HCT116 (cell line): ENCODE measurements around the gene PALMD. TPM values are rescaled to one million over a fixed set of nuclear protein-coding genes. Genes with fewer than 3 reads are reported as not detected.
A peak's percentile ranks its signal among the peaks of the same experiment; 100 is the strongest.

ENCODE experiments used
- ATAC-seq: fragments of 200-7000 bp; cut with Tn5 transposase; 2 replicates; pipeline ENCODE4 v1.9.1; 2020; ENCODE audit warnings: mild to moderate bottlenecking, moderate library complexity
- BruUV-seq: library from RNA; stranded (reverse); fragments of 400-500 nt; replicated peaks from 2 replicates; lab custom pipeline; 2021; lab: Mats Ljungman, UMichigan
- CTCF ChIA-PET: fragments of 300-600 bp; sonication (Branson Sonifier 250); formaldehyde crosslinking; loops from one replicate; lab custom pipeline; 2021; ENCODE audit warnings: antibody characterized with exemption; lab: Charles Lee
- POLR2A ChIA-PET: fragments of 300-600, 350-600 bp; sonication (Branson Sonifier 250); formaldehyde crosslinking; loops from one replicate; lab custom pipeline; 2021; ENCODE audit warnings: antibody characterized with exemption; lab: Charles Lee
- RAD21 ChIA-PET, 2 experiments: fragments of 300-600 bp; sonication (Branson Sonifier 250); formaldehyde crosslinking; loops; one replicate each; lab custom pipeline; 2023; ENCODE audit warnings: low total read pairs in 2 of 2; ENCODE audit not compliant: uncharacterized antibody in 2 of 2, unreplicated experiment in 2 of 2, low non-redundant PET in 1 of 2; lab: Charles Lee
- DNase-seq: peaks from one replicate; pipeline ENCODE4 v3.0.0-alpha.2; 2010; ENCODE audit warnings: low read depth, low spot score
- H2AFZ ChIP-seq: fragments of 200-600 bp; shearing (Covaris generic), sonication (generic); 2 replicates; pipeline ENCODE4 v1.6.1; 2017; ENCODE audit warnings: low read depth, mixed run types, mixed read lengths, antibody characterized with exemption, low read length; ENCODE audit not compliant: poor library complexity, severe bottlenecking
- H3K27ac ChIP-seq: 2 replicates; pipeline ENCODE4 v1.5.1; 2012; ENCODE audit warnings: low read depth, low read length
- H3K27me3 ChIP-seq: fragments of 200-600 bp; sonication (generic); 2 replicates; pipeline ENCODE4 v1.6.1; 2016; ENCODE audit warnings: mixed run types, low read length, mixed read lengths; ENCODE audit not compliant: insufficient read depth
- H3K36me3 ChIP-seq, 2 experiments: fragments of 200-500 bp in 1 of 2; fragments of 200-600 bp in 1 of 2; sonication (Bioruptor generic) in 1 of 2; sonication (generic) in 1 of 2; 2 replicates each; pipeline versions ENCODE4 v1.5.1 to v1.6.1; 2014 to 2016; ENCODE audit warnings: low read length in 2 of 2, inconsistent platforms in 1 of 2, mixed read lengths in 1 of 2, mixed run types in 1 of 2; ENCODE audit not compliant: insufficient read depth in 2 of 2, control insufficient read depth in 1 of 2
- H3K4me1 ChIP-seq, 2 experiments: fragments of 200-600 bp in 1 of 2; sonication (generic) in 1 of 2; 2 replicates each; pipeline versions ENCODE4 v1.5.1 to v1.6.1; 2012 to 2017; ENCODE audit warnings: low read length in 2 of 2, inconsistent platforms in 1 of 2, mild to moderate bottlenecking in 1 of 2, mixed read lengths in 1 of 2, mixed run types in 1 of 2, moderate library complexity in 1 of 2; ENCODE audit not compliant: insufficient read depth in 2 of 2, control insufficient read depth in 1 of 2
- H3K4me2 ChIP-seq: fragments of 200-600 bp; sonication (generic); 2 replicates; pipeline ENCODE4 v1.6.1; 2017; ENCODE audit warnings: mixed run types, low read length, mixed read lengths
- H3K4me3 ChIP-seq, 2 experiments: fragments of 200-600 bp in 1 of 2; sonication (generic) in 1 of 2; replicated peaks in 1 of 2; 2 replicates each; pipeline ENCODE4 v1.5.1; 2011 to 2016; ENCODE audit warnings: low read length in 2 of 2, control low read depth in 1 of 2, low read depth in 1 of 2, mild to moderate bottlenecking in 1 of 2, mixed read lengths in 1 of 2, mixed run types in 1 of 2
- H3K79me2 ChIP-seq: fragments of 200-600 bp; sonication (generic); 2 replicates; pipeline ENCODE4 v1.6.1; 2017; ENCODE audit warnings: mild to moderate bottlenecking, mixed run types, low read length, moderate library complexity, mixed read lengths; ENCODE audit not compliant: insufficient read depth
- H3K9ac ChIP-seq: fragments of 200-600 bp; sonication (generic); 2 replicates; pipeline ENCODE4 v1.6.1; 2016; ENCODE audit warnings: low read length, mixed read lengths
- H3K9me2 ChIP-seq: fragments of 200-600 bp; sonication (generic), shearing (Covaris generic); 2 replicates; pipeline ENCODE4 v1.6.1; 2017; ENCODE audit warnings: mixed run types, mild to moderate bottlenecking, moderate library complexity; ENCODE audit not compliant: insufficient read depth
- H3K9me3 ChIP-seq, 2 experiments: fragments of 200-500 bp in 1 of 2; fragments of 200-600 bp in 1 of 2; sonication (Bioruptor generic) in 1 of 2; sonication (generic) in 1 of 2; 2 replicates each; pipeline ENCODE4 v1.6.1; 2014 to 2017; ENCODE audit warnings: low read length in 2 of 2, mixed read lengths in 2 of 2, inconsistent platforms in 1 of 2, low read depth in 1 of 2, mild to moderate bottlenecking in 1 of 2, mixed run types in 1 of 2, moderate library complexity in 1 of 2; ENCODE audit not compliant: control insufficient read depth in 1 of 2, insufficient read depth in 1 of 2
- H4K20me1 ChIP-seq: fragments of 200-600 bp; sonication (generic), shearing (Covaris generic); 2 replicates; pipeline ENCODE4 v1.6.1; 2017; ENCODE audit warnings: mixed run types, mild to moderate bottlenecking, moderate library complexity; ENCODE audit not compliant: insufficient read depth
- CBX3 ChIP-seq: IDR thresholded peaks from 2 replicates; pipeline ENCODE4 v1.6.1; 2012; ENCODE audit warnings: low read depth
- CEBPB ChIP-seq: IDR thresholded peaks from 2 replicates; pipeline ENCODE4 v1.6.1; 2012; ENCODE audit warnings: low read depth
- EGR1 ChIP-seq: IDR thresholded peaks from 2 replicates; pipeline ENCODE4 v1.6.1; 2012; ENCODE audit warnings: low read depth
- ELF1 ChIP-seq: IDR thresholded peaks from 2 replicates; pipeline ENCODE4 v1.6.1; 2012; ENCODE audit warnings: low read depth, borderline replicate concordance
- EZH2 ChIP-seq: fragments of 200-600 bp; sonication (generic); IDR thresholded peaks from 2 replicates; pipeline ENCODE4 v1.6.1; 2017; ENCODE audit warnings: antibody characterized with exemption, mixed run types
- EZH2phosphoT487 ChIP-seq: fragments of 200-600 bp; IDR thresholded peaks from 2 replicates; pipeline ENCODE4 v1.6.1; 2018; ENCODE audit warnings: antibody characterized with exemption, borderline replicate concordance
- FOSL1 ChIP-seq: IDR thresholded peaks from 2 replicates; pipeline ENCODE4 v1.6.1; 2012; ENCODE audit warnings: low read depth
- POLR2A ChIP-seq: IDR thresholded peaks from 2 replicates; pipeline ENCODE4 v1.7.0; 2011; ENCODE audit warnings: borderline replicate concordance; ENCODE audit not compliant: insufficient read depth, insufficient read length; ENCODE audit errors: extremely low read depth
- POLR2AphosphoS5 ChIP-seq: IDR thresholded peaks from 2 replicates; pipeline ENCODE4 v1.6.1; 2011; ENCODE audit warnings: mild to moderate bottlenecking, low read depth, low read length, moderate library complexity
- RAD21 ChIP-seq: IDR thresholded peaks from 2 replicates; pipeline ENCODE4 v1.6.1; 2012; ENCODE audit warnings: low read depth, mild to moderate bottlenecking
- SIN3A ChIP-seq: IDR thresholded peaks from 2 replicates; pipeline ENCODE4 v1.6.1; 2012; ENCODE audit warnings: low read depth
- SP1 ChIP-seq: IDR thresholded peaks from 2 replicates; pipeline ENCODE4 v1.6.1; 2012; ENCODE audit warnings: low read depth
- TCF7L2 ChIP-seq: IDR thresholded peaks from 2 replicates; pipeline ENCODE4 v1.7.0; 2011; ENCODE audit warnings: borderline replicate concordance, inconsistent platforms; ENCODE audit not compliant: insufficient read depth, insufficient read length; ENCODE audit errors: extremely low read depth
- YY1 ChIP-seq: IDR thresholded peaks from 2 replicates; pipeline ENCODE4 v1.6.1; 2011; ENCODE audit warnings: low read length, low read depth, moderate library complexity, mild to moderate bottlenecking; ENCODE audit not compliant: insufficient replicate concordance; ENCODE audit errors: extremely low read depth
- ZFX ChIP-seq: fragments of 450-650 bp; IDR thresholded peaks from 2 replicates; pipeline ENCODE4 v1.6.1; 2017
- ZNF274 ChIP-seq: fragments of 200-500 bp; sonication (Bioruptor generic); IDR thresholded peaks from 2 replicates; pipeline ENCODE4 v1.6.1; 2014; ENCODE audit warnings: mild to moderate bottlenecking, low read depth, low read length, inconsistent platforms
- intact Hi-C: fragments of 100-400 bp; cut with micrococcal nuclease; formaldehyde crosslinking; loops from 2 replicates; pipeline ENCODE4 v1.10.0; 2022
- total RNA-seq: library from RNA; stranded (reverse); gene quantifications from one replicate; pipeline ENCODE4 v1.2.1, GENCODE V29; 2021; ENCODE audit not compliant: unreplicated experiment
- TF ChIP-seq, protein P1 (sequence below): IDR thresholded peaks from 2 replicates; pipeline ENCODE4 v1.6.1; 2011; ENCODE audit warnings: mild to moderate bottlenecking, low read length, moderate library complexity; ENCODE audit not compliant: insufficient replicate concordance; ENCODE audit errors: extremely low read depth
- TF ChIP-seq, protein P2 (sequence below), 3 experiments: fragments of 200-600 bp in 1 of 3; sonication (generic) in 1 of 3; IDR thresholded peaks in 2 of 3; conservative IDR thresholded peaks in 1 of 3; 2 replicates each; pipeline ENCODE4 v1.5.1; 2012 to 2017; ENCODE audit warnings: low read depth in 2 of 3, low read length in 2 of 3, antibody characterized with exemption in 1 of 3, borderline replicate concordance in 1 of 3, control low read depth in 1 of 3, mild to moderate bottlenecking in 1 of 3, mixed read lengths in 1 of 3, mixed run types in 1 of 3, moderate library complexity in 1 of 3; ENCODE audit not compliant: insufficient read depth in 1 of 3

PALMD gene
- total RNA-seq, 1 experiment from 2014 or later, result 0.12 TPM

- Histone ChIP-seq H3K9me2 (no peaks in the 10 kb centered on the region), H2AFZ (no peak overlapping the region), H4K20me1 (no peaks in the 10 kb centered on the region), H3K27ac (no peak overlapping the region), H3K4me2 (no peak overlapping the region), H3K4me3 (no peak overlapping the region), H3K9ac (no peak overlapping the region), H3K79me2 (no peaks in the 10 kb centered on the region), H3K27me3 (no peaks in the 10 kb centered on the region), H3K9me3 (no peaks in the 10 kb centered on the region), H3K4me1 (no peaks in the 10 kb centered on the region), H3K36me3 (no peaks in the 10 kb centered on the region)
- POLR2A ChIA-PET, result no interaction called here
- DNase-seq, result no peak
- no TSS peak for BruUV-seq
- CTCF ChIA-PET, result no interaction called here
- ATAC-seq, result no peak
- TF ChIP-seq POLR2A, result no peak
- no peak for TF ChIP-seq POLR2AphosphoS5
- no peak for TF ChIP-seq ZFX
- no peak for TF ChIP-seq YY1
- no peak for TF ChIP-seq RAD21
- TF ChIP-seq SIN3A, result no peak
- no peak for TF ChIP-seq EGR1
- TF ChIP-seq, protein P1, sequence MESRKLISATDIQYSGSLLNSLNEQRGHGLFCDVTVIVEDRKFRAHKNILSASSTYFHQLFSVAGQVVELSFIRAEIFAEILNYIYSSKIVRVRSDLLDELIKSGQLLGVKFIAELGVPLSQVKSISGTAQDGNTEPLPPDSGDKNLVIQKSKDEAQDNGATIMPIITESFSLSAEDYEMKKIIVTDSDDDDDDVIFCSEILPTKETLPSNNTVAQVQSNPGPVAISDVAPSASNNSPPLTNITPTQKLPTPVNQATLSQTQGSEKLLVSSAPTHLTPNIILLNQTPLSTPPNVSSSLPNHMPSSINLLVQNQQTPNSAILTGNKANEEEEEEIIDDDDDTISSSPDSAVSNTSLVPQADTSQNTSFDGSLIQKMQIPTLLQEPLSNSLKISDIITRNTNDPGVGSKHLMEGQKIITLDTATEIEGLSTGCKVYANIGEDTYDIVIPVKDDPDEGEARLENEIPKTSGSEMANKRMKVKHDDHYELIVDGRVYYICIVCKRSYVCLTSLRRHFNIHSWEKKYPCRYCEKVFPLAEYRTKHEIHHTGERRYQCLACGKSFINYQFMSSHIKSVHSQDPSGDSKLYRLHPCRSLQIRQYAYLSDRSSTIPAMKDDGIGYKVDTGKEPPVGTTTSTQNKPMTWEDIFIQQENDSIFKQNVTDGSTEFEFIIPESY, result no peak
- no peak for TF ChIP-seq CEBPB
- intact Hi-C loops, result no loop called here
- RAD21 ChIA-PET, result no interaction called here
These were observed 1.6 kb downstream of the PALMD start for GRCh38 chr1:99647490-99647889.

- no peak overlapping the region for H3K4me2 ChIP-seq
- ATAC-seq (peak; percentile 96), DNase-seq (peak; percentile 15)
- POLR2A ChIA-PET, result no interaction called here
- BruUV-seq, result no TSS peak
- intact Hi-C loops, result no loop called here
- RAD21 ChIA-PET, result no interaction called here
- CTCF ChIA-PET, result no interaction called here
- no peaks in the 10 kb centered on the region for H3K4me1 ChIP-seq
- no peaks in the 10 kb centered on the region for H3K27me3 ChIP-seq
- no peaks in the 10 kb centered on the region for H3K9me3 ChIP-seq
- no peak overlapping the region for H2AFZ ChIP-seq
- no peaks in the 10 kb centered on the region for H3K9me2 ChIP-seq
- no peak overlapping the region for H3K4me3 ChIP-seq
- no peak overlapping the region for H3K27ac ChIP-seq
- no peaks in the 10 kb centered on the region for H3K79me2 ChIP-seq
- no peaks in the 10 kb centered on the region for H4K20me1 ChIP-seq
- H3K9ac ChIP-seq, result no peak overlapping the region
- no peaks in the 10 kb centered on the region for H3K36me3 ChIP-seq
- TF ChIP-seq POLR2AphosphoS5 (no peak), CBX3 (no peak), RAD21 (peak; percentile 35; the same call in 1 of the 2 replicates), EGR1 (no peak), FOSL1 (no peak), TCF7L2 (no peak), ELF1 (no peak), SP1 (no peak), YY1 (no peak), EZH2phosphoT487 (no peak), ZFX (no peak), EZH2 (no peak), ZNF274 (no peak), POLR2A (no peak)
- TF ChIP-seq, protein P2, sequence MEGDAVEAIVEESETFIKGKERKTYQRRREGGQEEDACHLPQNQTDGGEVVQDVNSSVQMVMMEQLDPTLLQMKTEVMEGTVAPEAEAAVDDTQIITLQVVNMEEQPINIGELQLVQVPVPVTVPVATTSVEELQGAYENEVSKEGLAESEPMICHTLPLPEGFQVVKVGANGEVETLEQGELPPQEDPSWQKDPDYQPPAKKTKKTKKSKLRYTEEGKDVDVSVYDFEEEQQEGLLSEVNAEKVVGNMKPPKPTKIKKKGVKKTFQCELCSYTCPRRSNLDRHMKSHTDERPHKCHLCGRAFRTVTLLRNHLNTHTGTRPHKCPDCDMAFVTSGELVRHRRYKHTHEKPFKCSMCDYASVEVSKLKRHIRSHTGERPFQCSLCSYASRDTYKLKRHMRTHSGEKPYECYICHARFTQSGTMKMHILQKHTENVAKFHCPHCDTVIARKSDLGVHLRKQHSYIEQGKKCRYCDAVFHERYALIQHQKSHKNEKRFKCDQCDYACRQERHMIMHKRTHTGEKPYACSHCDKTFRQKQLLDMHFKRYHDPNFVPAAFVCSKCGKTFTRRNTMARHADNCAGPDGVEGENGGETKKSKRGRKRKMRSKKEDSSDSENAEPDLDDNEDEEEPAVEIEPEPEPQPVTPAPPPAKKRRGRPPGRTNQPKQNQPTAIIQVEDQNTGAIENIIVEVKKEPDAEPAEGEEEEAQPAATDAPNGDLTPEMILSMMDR (IDR thresholded peaks at IDR 0.05 in 2 of 3, conservative IDR thresholded peaks at IDR 0.05 in 1 of 3; ENCODE audit: borderline replicate concordance in 1 of 3, insufficient read depth in 1 of 3, low read depth in 2 of 3, low read length in 2 of 3), result peak in 2 of 3 experiments; percentile 34 to 39; a peak in 3 of 6 replicates
These were observed 2.2 kb downstream of the PALMD start for GRCh38 chr1:99648107-99648506.
